Suprapubic skin (tissue), 4 donors: ENCODE data around the gene RAPGEF2. TPM values are rescaled to one million over a fixed set of nuclear protein-coding genes. Genes with fewer than 3 reads are reported as not detected.

Experiments used
- DNase-seq, 2 donors: peaks; one replicate each; pipeline ENCODE4 v3.0.0-alpha.2; 2019; ENCODE audit warnings: low spot score in 2 of 2
- H3K27ac ChIP-seq: fragments of 200-600 bp; sonication (generic); one replicate; pipeline ENCODE4 v1.5.1; 2019
- H3K27me3 ChIP-seq: fragments of 200-600 bp; sonication (generic); one replicate; pipeline ENCODE4 v1.5.1; 2019
- H3K36me3 ChIP-seq: fragments of 200-600 bp; sonication (generic); one replicate; pipeline ENCODE4 v1.5.1; 2019
- H3K4me1 ChIP-seq: fragments of 200-600 bp; sonication (generic); one replicate; pipeline ENCODE4 v1.5.1; 2019
- H3K4me3 ChIP-seq: fragments of 200-600 bp; sonication (generic); one replicate; pipeline ENCODE4 v1.5.1; 2019; ENCODE audit warnings: mild to moderate bottlenecking
- H3K9me3 ChIP-seq: fragments of 200-600 bp; sonication (generic); one replicate; pipeline ENCODE4 v1.5.1; 2019
- CTCF ChIP-seq, 2 donors: fragments of 200-600 bp in 1 of 2; fragments of 450-650 bp in 1 of 2; sonication (generic) in 1 of 2; IDR thresholded peaks; one replicate each; pipeline ENCODE4 v1.5.1; 2016 to 2019; ENCODE audit warnings: antibody characterized with exemption in 2 of 2, mild to moderate bottlenecking in 1 of 2, moderate library complexity in 1 of 2
- EP300 ChIP-seq: sonication (generic); formaldehyde crosslinking; IDR thresholded peaks from one replicate; pipeline ENCODE4 v1.6.1; 2017; ENCODE audit warnings: antibody characterized with exemption
- POLR2A ChIP-seq, 2 donors: fragments of 450-650 bp; IDR thresholded peaks; one replicate each; pipeline ENCODE4 v1.6.1; 2017; ENCODE audit warnings: antibody characterized with exemption in 2 of 2, mild to moderate bottlenecking in 2 of 2, moderate library complexity in 2 of 2
- POLR2AphosphoS5 ChIP-seq, 3 donors: sonication (generic); formaldehyde crosslinking; IDR thresholded peaks; one replicate each; pipeline ENCODE4 v1.6.1; 2017; ENCODE audit warnings: antibody characterized with exemption in 3 of 3
- WGBS: methylation state at CpG from one replicate; pipeline ENCODE4 v1.1.5; 2018; 5-methylcytosine and 5-hydroxymethylcytosine counted together
- total RNA-seq, 4 donors: library from RNA; depleted of rRNA; stranded (reverse); fragments of >200 nt; gene quantifications; one replicate each; pipeline ENCODE4 v1.1.0, GENCODE V29; 2016

The RAPGEF2 gene
- total RNA-seq, 4 donors from 2014 or later = 31.3 to 62.4 (median 43.5) TPM

GRCh38 chr4:159353422-159354116, 250.7 kb downstream of the RAPGEF2 start:
- WGBS = 97% methylated on average over 15 of the region's 15 CpGs
- H3K4me3 ChIP-seq = no peak overlapping the region
- no peak for DNase-seq
- no peak for TF ChIP-seq POLR2AphosphoS5 (IDR thresholded peaks at IDR 0.05)
- no peak for TF ChIP-seq EP300
- TF ChIP-seq CTCF (IDR thresholded peaks at IDR 0.05) = no peak
- no peak for TF ChIP-seq POLR2A (IDR thresholded peaks at IDR 0.05)
- peaks cover 58% of the 10 kb centered on the region for H3K36me3 ChIP-seq
- H3K27ac ChIP-seq = no peak overlapping the region
- peaks cover 8% of the 10 kb centered on the region for H3K4me1 ChIP-seq
- no peaks in the 10 kb centered on the region for H3K9me3 ChIP-seq
- H3K27me3 ChIP-seq = no peaks in the 10 kb centered on the region

GRCh38 chr4:159355466-159355865, 252.6 kb downstream of the RAPGEF2 start:
- TF ChIP-seq POLR2AphosphoS5 (IDR thresholded peaks at IDR 0.05) (no peak), CTCF (IDR thresholded peaks at IDR 0.05) (no peak), POLR2A (IDR thresholded peaks at IDR 0.05) (no peak), EP300 (no peak)
- Histone ChIP-seq H3K4me1 (peaks cover 14% of the 10 kb centered on the region), H3K9me3 (no peaks in the 10 kb centered on the region), H3K27me3 (no peaks in the 10 kb centered on the region), H3K27ac (no peak overlapping the region), H3K4me3 (no peak overlapping the region), H3K36me3 (peaks cover 55% of the 10 kb centered on the region)
- 90% methylated on average over 3 of the region's 3 CpGs for WGBS
- DNase-seq = no peak

GRCh38 chr4:159357350-159357749, 254.5 kb downstream of the RAPGEF2 start:
- H3K4me1 ChIP-seq = peaks cover 14% of the 10 kb centered on the region
- H3K9me3 ChIP-seq = no peaks in the 10 kb centered on the region
- H3K27me3 ChIP-seq = no peaks in the 10 kb centered on the region
- 91% methylated on average over 8 of the region's 8 CpGs for WGBS
- H3K4me3 ChIP-seq = no peak overlapping the region
- no peak for TF ChIP-seq CTCF (IDR thresholded peaks at IDR 0.05)
- TF ChIP-seq POLR2AphosphoS5 (IDR thresholded peaks at IDR 0.05) = no peak
- TF ChIP-seq EP300 = no peak
- TF ChIP-seq POLR2A (IDR thresholded peaks at IDR 0.05) = no peak
- H3K27ac ChIP-seq = no peak overlapping the region
- DNase-seq = no peak
- peaks cover 39% of the 10 kb centered on the region for H3K36me3 ChIP-seq

GRCh38 chr4:159358226-159358625, 255.3 kb downstream of the RAPGEF2 start:
- 37% methylated on average over 2 of the region's 2 CpGs for WGBS
- Histone ChIP-seq H3K4me1 (peaks cover 14% of the 10 kb centered on the region), H3K36me3 (peaks cover 31% of the 10 kb centered on the region), H3K27me3 (no peaks in the 10 kb centered on the region), H3K9me3 (no peaks in the 10 kb centered on the region), H3K27ac (peak overlapping the region; percentile 20), H3K4me3 (no peak overlapping the region)
- DNase-seq = no peak
- TF ChIP-seq EP300 = no peak
- TF ChIP-seq POLR2A (IDR thresholded peaks at IDR 0.05) = no peak
- no peak for TF ChIP-seq CTCF (IDR thresholded peaks at IDR 0.05)

GRCh38 chr4:159360549-159360948, 257.7 kb downstream of the RAPGEF2 start:
- H3K36me3 ChIP-seq = peaks cover 18% of the 10 kb centered on the region

More at GRCh38 chr4:159360549-159360948, 257.7 kb downstream of the RAPGEF2 start:
- no peak for DNase-seq
- Histone ChIP-seq H3K27me3 (no peaks in the 10 kb centered on the region), H3K9me3 (no peaks in the 10 kb centered on the region), H3K4me3 (no peak overlapping the region), H3K27ac (no peak overlapping the region), H3K4me1 (peaks cover 14% of the 10 kb centered on the region)
- TF ChIP-seq POLR2A (IDR thresholded peaks at IDR 0.05) (no peak), POLR2AphosphoS5 (IDR thresholded peaks at IDR 0.05) (no peak), CTCF (IDR thresholded peaks at IDR 0.05) (no peak), EP300 (no peak)
- 79% methylated on average over 3 of the region's 3 CpGs for WGBS
